HG03280 (cell line): Measurements from ENCODE around the gene NECTIN2.

ENCODE experiments used
- ATAC-seq: cut with Tn5 transposase; IDR thresholded peaks from one replicate; pipeline ENCODE4 v1.9.1; 2021; ENCODE audit warnings: mild to moderate bottlenecking, moderate library complexity; ENCODE audit not compliant: unreplicated experiment

NECTIN2 gene

GRCh38 chr19:44845612-44846454, at the start of gene NECTIN2:
NECTIN2 (plus strand) TSS chr19:44846297; CDS start chr19:44846526, 229 bp downstream.
- peak; percentile 56 for ATAC-seq

GRCh38 chr19:44796701-44797115, 49.4 kb upstream of the NECTIN2 start:
- ATAC-seq, result no peak

DNA sequence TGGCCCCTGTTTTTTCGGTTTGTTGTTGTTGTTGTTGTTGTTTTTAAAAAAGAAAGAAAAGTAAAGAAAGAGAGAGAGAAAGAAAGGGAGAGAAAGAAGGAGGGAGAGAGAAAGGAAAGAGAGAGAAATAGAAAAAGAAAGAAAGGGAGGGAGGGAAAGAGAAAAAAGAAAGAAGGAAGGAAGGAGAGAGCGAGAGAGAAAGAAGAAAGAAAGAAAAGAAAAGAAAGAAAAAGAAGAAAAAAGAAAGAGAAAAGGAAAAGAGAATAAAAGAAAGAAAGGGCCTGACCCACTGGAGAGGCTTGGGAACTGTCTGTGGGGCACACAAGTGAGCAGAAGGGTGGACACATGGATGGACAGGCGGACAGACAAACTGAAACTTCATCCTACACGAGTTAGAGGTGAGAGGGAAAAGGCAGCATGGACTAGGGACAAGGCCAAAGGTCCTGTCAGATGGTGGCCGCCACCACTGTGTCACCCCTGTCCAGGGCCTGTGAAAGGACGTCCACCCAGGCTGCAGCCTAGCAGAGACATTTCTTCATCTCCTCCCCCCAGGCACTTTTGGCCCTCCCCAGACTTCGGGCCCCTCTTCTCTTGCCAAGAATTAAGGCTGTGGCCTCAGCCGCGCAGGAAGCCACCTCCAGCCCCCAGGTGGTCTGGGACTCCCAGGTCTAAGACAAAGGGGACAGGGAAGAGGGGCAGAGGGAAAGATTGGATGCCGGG, 46.3 kb upstream of the NECTIN2 start:
- ATAC-seq, result no peak

GRCh38 chr19:44800461-44800860, 45.6 kb upstream of the NECTIN2 start:
- peak; percentile 66 for ATAC-seq

GRCh38 chr19:44803442-44804428, 42.4 kb upstream of the NECTIN2 start:
- no peak for ATAC-seq

DNA sequence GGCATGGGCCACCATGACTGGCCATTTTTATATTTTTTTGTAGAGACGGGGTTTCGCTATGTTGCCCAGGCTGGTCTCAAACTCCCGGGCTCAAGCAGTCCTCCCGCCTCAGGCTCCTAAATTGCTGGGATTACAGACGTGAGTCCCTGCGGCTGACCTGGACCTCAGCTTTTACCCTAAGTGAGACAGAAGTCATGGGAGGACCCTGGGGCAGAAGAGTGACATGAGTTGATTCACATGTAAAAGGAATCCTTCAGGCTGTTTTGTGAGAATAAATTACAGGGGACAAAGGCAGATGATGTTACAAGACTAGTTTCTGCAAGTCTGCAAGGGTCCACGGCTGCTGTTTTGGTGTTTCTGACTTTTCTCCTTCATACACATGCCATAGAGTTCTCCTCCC, 39.8 kb upstream of the NECTIN2 start:
- no peak for ATAC-seq

DNA sequence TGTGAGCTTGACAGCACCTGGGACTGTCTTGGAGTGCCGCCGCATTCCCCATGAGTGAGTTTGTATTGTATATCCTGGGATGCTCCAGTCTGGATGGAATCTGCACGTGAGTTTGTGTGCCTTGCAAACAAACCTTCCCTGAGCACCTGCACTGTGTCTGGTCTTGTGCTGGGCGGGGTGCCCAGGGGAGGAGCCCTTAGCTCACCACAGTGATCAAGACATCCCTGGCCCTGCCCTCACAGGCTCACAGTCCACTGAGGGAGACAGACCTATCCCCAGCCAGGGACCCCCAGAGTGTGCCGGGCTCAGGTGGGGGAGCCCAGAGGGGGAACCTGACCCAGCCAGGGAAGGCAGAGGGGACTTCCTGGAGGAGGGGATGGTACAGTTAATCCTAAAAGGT, 38.9 kb upstream of the NECTIN2 start:
- no peak for ATAC-seq

GRCh38 chr19:44807652-44808462, 38.2 kb upstream of the NECTIN2 start:
- no peak for ATAC-seq

DNA sequence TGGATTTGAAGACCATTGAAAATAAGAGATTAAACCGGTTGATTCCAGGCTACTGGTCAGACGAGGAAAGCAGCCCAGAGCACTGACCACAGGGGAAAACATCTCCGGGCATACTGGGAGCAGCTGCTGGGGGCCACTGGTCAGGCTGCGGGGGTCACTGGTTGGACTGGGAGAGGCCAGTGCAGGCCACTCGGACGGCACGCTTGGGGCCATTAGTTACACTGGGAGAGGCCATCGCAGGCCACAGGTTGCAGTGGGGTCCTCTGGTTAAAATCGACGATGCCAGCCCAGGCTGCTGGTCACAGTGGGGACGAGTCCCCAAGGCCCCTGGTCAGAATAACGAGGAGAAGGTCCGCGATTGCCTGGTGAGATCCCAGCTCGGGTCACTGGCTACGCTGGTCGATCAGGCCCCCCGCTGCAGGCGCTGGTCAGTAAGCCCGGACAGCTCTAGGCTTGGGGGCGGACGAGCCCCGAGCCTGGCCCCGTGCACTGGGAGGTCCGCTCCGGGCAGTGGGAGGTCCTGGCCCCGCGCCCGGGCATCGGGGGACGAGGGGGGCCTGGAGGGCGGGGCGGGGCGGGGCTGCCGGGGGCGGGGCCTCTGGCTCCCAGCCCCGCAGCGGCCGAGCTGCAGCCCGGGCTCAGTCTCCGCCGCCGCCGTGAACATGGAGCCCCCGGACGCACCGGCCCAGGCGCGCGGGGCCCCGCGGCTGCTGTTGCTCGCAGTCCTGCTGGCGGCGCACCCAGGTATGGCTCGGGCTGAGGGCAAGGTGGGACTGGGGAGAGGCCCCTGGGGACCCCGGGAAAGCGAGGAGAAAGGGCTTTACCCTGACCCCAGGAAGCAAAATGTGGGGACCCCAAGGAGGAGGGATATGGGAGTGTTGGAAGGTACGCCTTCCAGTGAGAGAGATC, 37.4 kb upstream of the NECTIN2 start, which contains the start of gene BCAM:
Gene BCAM (plus strand): TSS at position 641 of the 909 bp plus-strand sequence. CDS start 22 bp downstream, at position 663.
- no peak for ATAC-seq

GRCh38 chr19:44809577-44810233, 36.4 kb upstream of the NECTIN2 start:
- ATAC-seq, result no peak

GRCh38 chr19:44810234-44811121, 35.6 kb upstream of the NECTIN2 start:
- no peak for ATAC-seq

DNA sequence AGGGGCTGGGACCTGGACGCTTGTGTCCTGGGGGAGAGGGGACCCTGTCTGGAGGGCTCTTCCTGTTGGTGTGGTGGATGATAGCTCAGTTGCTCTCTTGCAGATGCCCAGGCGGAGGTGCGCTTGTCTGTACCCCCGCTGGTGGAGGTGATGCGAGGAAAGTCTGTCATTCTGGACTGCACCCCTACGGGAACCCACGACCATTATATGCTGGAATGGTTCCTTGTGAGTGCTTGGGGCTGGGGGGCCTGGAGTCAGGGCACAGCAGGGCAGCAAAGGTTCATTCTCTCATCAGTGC, 35.0 kb upstream of the NECTIN2 start:
- no peak for ATAC-seq

DNA sequence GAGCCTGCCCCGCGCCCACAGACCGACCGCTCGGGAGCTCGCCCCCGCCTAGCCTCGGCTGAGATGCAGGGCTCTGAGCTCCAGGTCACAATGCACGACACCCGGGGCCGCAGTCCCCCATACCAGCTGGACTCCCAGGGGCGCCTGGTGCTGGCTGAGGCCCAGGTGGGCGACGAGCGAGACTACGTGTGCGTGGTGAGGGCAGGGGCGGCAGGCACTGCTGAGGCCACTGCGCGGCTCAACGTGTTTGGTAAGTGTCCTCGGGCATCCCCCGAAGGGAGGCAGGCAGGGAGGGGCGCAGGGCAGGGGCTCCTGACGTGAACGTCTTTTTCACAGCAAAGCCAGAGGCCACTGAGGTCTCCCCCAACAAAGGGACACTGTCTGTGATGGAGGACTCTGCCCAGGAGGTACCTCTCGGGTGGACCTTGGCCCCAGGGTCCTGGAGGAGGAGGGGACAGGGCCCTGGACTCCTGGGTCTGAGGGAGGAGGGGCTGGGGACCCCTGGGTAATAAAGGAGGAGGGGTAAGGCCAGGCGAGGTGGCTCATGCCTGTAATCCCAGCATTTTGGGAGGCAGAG, 33.9 kb upstream of the NECTIN2 start:
- ATAC-seq, result no peak

GRCh38 chr19:44813070-44813840, 32.8 kb upstream of the NECTIN2 start:
- no peak for ATAC-seq

- no peak for ATAC-seq
These were observed 32.1 kb upstream of the NECTIN2 start for GRCh38 chr19:44813841-44814470.

DNA sequence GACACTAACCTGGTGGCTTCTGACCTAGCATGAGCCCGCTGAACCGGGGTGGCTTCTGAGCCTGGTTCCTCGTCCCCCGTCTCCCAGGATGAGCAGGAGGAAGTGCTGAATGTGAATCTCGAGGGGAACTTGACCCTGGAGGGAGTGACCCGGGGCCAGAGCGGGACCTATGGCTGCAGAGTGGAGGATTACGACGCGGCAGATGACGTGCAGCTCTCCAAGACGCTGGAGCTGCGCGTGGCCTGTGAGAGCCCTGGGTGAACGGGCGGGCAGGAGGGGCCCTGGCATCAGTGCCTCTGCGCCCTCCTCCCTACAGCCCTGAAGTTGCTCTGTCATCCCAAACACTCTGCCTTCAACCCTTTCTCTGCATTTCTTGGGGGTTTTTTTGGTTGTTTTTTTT, 31.6 kb upstream of the NECTIN2 start:
- no peak for ATAC-seq
